ENCODE results near the gene SETD2. TPM values are rescaled to one million over a fixed set of nuclear protein-coding genes. Genes with fewer than 3 reads are reported as not detected.
A peak's percentile ranks its signal among the peaks of the same experiment; 100 is the strongest.

Gene SETD2
- total RNA-seq, 3 donors from 2014 or later (not counting 1 experiment from before 2014, with no cell fraction given), result 86.5 to 104 (median 95.9) TPM

- no peak for DNase-seq
- Histone ChIP-seq H3K27me3 (ENCODE audit: control insufficient read depth, insufficient read depth, low read length) (no peaks in the 10 kb centered on the region), H3K36me3 (ENCODE audit: control insufficient read depth, insufficient read depth, low read length) (peaks cover 36% of the 10 kb centered on the region), H3K9me3 (ENCODE audit: control insufficient read depth, insufficient read depth, low read length) (no peaks in the 10 kb centered on the region), H3K4me3 (ENCODE audit: low read length) (no peak overlapping the region), H3K4me1 (ENCODE audit: control insufficient read depth, insufficient read depth, low read length) (no peaks in the 10 kb centered on the region), H3K27ac (ENCODE audit: low read length) (no peak overlapping the region)
- Mint-ChIP-seq H3K36me3 (no peaks in the 10 kb centered on the region), H3K9me3 (no peaks in the 10 kb centered on the region), H3K27me3 (ENCODE audit: low read depth in 2 of 2) (no peaks in the 10 kb centered on the region), H3K4me3 (no peak overlapping the region), H3K27ac (peak overlapping the region in 1 of 2 donors; percentile 8), H3K4me1 (peaks cover 0 to 5% of the 10 kb centered on the region in 2 donors)
- ATAC-seq, result no peak
- 97% methylated on average over 9 of the region's 9 CpGs for WGBS (ENCODE audit: insufficient coverage)
- intact Hi-C loops (cut with micrococcal nuclease), result no loop called here
- no peak for TF ChIP-seq CTCF (IDR thresholded peaks at IDR 0.05)
These were observed 54.5 kb downstream of the SETD2 start for GRCh38 chr3:47109393-47109792.

- H3K27me3 ChIP-seq (ENCODE audit: control insufficient read depth, insufficient read depth, low read length), result no peaks in the 10 kb centered on the region
- no peaks in the 10 kb centered on the region for H3K9me3 Mint-ChIP-seq
- no peak overlapping the region for H3K27ac ChIP-seq (ENCODE audit: low read length)
- no peaks in the 10 kb centered on the region for H3K9me3 ChIP-seq (ENCODE audit: control insufficient read depth, insufficient read depth, low read length)
- no peak for DNase-seq
- no peak for ATAC-seq
- WGBS (ENCODE audit: insufficient coverage), result 86% methylated on average over 1 of the region's 1 CpG
- peak overlapping the region; percentile 8 to 48 for H3K27ac Mint-ChIP-seq
- no peak overlapping the region for H3K4me3 ChIP-seq (ENCODE audit: low read length)
- H3K36me3 Mint-ChIP-seq, result no peaks in the 10 kb centered on the region
- intact Hi-C loops (cut with micrococcal nuclease), result no loop called here
- peaks cover 30% of the 10 kb centered on the region for H3K36me3 ChIP-seq (ENCODE audit: control insufficient read depth, insufficient read depth, low read length)
- no peaks in the 10 kb centered on the region for H3K4me1 ChIP-seq (ENCODE audit: control insufficient read depth, insufficient read depth, low read length)
- no peak overlapping the region for H3K4me3 Mint-ChIP-seq
- no peaks in the 10 kb centered on the region for H3K27me3 Mint-ChIP-seq (ENCODE audit: low read depth in 2 of 2)
- no peak for TF ChIP-seq CTCF (IDR thresholded peaks at IDR 0.05)
- H3K4me1 Mint-ChIP-seq, result peaks cover 0 to 8% of the 10 kb centered on the region in 2 donors
These were observed 55.4 kb downstream of the SETD2 start for GRCh38 chr3:47108546-47108945.

GRCh38 chr3:47104259-47104658 lies 59.7 kb downstream of the SETD2 start:
- no peak for DNase-seq
- Mint-ChIP-seq H3K9me3 (no peaks in the 10 kb centered on the region), H3K27me3 (ENCODE audit: low read depth in 2 of 2) (no peaks in the 10 kb centered on the region), H3K36me3 (no peaks in the 10 kb centered on the region), H3K27ac (no peak overlapping the region), H3K4me1 (peaks cover 4 to 5% of the 10 kb centered on the region in 2 donors), H3K4me3 (no peak overlapping the region)
- no peak overlapping the region for H3K4me3 ChIP-seq (ENCODE audit: low read length)
- TF ChIP-seq CTCF (IDR thresholded peaks at IDR 0.05), result no peak
- H3K27me3 ChIP-seq (ENCODE audit: control insufficient read depth, insufficient read depth, low read length), result no peaks in the 10 kb centered on the region
- H3K9me3 ChIP-seq (ENCODE audit: control insufficient read depth, insufficient read depth, low read length), result no peaks in the 10 kb centered on the region
- H3K4me1 ChIP-seq (ENCODE audit: control insufficient read depth, insufficient read depth, low read length), result no peaks in the 10 kb centered on the region
- no peak for ATAC-seq
- intact Hi-C loops (cut with micrococcal nuclease), result no loop called here
- H3K27ac ChIP-seq (ENCODE audit: low read length), result no peak overlapping the region
- peaks cover 35% of the 10 kb centered on the region for H3K36me3 ChIP-seq (ENCODE audit: control insufficient read depth, insufficient read depth, low read length)

GRCh38 chr3:47103619-47104018 lies 60.3 kb downstream of the SETD2 start:
- H3K36me3 Mint-ChIP-seq, result no peaks in the 10 kb centered on the region
- DNase-seq (no peak), ATAC-seq (no peak)
- H3K9me3 Mint-ChIP-seq, result no peaks in the 10 kb centered on the region
- H3K27me3 Mint-ChIP-seq (ENCODE audit: low read depth in 2 of 2), result no peaks in the 10 kb centered on the region
- H3K4me3 Mint-ChIP-seq, result no peak overlapping the region
- Histone ChIP-seq H3K9me3 (ENCODE audit: control insufficient read depth, insufficient read depth, low read length) (no peaks in the 10 kb centered on the region), H3K4me1 (ENCODE audit: control insufficient read depth, insufficient read depth, low read length) (no peaks in the 10 kb centered on the region), H3K27ac (ENCODE audit: low read length) (no peak overlapping the region), H3K36me3 (ENCODE audit: control insufficient read depth, insufficient read depth, low read length) (peaks cover 40% of the 10 kb centered on the region), H3K27me3 (ENCODE audit: control insufficient read depth, insufficient read depth, low read length) (no peaks in the 10 kb centered on the region), H3K4me3 (ENCODE audit: low read length) (no peak overlapping the region)
- TF ChIP-seq CTCF (IDR thresholded peaks at IDR 0.05), result no peak
- no peak overlapping the region for H3K27ac Mint-ChIP-seq
- WGBS (ENCODE audit: insufficient coverage), result 23% methylated on average over 2 of the region's 2 CpGs
- intact Hi-C loops (cut with micrococcal nuclease), result no loop called here
- H3K4me1 Mint-ChIP-seq, result peaks cover 4 to 5% of the 10 kb centered on the region in 2 donors

Measured in natural killer cell (primary cell).